GM15510 (cell line): Measurements from ENCODE around the gene AURKB.

ENCODE experiments used
- POLR2A ChIP-seq: IDR thresholded peaks from 3 replicates; pipeline ENCODE4 v1.6.1; 2011; ENCODE audit warnings: borderline replicate concordance; ENCODE audit not compliant: insufficient read length; ENCODE audit errors: extremely low read depth

AURKB gene

DNA sequence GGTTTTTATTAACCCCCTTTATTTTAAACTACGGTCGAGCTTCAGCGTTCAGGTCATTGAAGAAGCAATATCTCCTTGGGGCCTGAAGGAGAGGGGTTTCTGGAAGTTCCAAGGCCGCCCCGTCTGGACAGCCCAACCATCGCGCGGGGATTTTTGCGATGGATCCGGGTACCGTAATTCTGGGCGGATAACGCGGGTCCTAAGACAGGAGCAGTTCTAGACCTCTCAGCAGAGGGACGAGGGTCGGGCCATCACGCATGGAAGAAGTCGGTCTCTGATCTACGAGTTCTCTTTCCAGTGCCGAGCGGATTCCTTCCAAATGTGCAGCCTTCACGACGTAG, 24.0 kb downstream of the AURKB start:
- peak; percentile 13 for TF ChIP-seq POLR2A

DNA sequence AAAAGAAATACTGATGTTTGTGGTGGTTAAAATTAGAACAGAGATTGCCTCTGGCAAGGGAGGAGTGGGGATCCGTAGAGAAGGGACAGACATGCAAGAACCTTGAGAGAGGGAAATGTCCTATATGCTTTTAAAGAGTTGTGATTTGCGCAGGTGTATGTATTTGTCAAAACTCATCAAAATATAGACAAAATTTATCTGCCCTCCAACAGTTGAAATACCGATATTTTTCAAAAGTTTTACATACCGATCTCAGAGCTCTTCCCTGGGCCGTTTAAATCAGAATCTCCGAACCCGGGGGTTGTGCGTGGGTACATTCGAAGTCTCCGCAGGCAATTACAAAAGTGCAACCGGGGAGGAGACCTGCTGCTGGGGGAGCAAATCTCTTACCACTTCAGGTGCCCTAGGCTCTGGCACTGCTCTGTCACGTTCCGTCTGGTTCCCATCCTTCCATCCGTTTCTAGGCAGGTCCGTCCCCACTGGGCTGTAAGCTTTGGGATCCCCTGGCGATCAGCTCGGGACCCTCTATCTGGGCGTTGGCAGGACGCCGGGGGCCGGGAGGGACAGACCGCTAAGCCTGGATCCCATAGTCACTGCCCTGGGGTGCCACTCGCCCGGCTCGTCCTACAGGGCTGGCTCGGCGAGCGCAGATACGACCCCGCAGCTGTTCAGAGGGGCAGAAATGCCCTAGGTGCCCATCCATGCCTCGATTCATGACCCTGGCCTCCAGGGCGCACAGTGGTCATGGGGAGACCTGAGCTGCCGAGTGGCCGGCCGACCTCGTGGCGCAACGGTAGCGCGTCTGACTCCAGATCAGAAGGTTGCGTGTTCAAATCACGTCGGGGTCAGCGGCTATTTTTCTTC, 24.6 kb downstream of the AURKB start:
- TF ChIP-seq POLR2A = peak; percentile 43

DNA sequence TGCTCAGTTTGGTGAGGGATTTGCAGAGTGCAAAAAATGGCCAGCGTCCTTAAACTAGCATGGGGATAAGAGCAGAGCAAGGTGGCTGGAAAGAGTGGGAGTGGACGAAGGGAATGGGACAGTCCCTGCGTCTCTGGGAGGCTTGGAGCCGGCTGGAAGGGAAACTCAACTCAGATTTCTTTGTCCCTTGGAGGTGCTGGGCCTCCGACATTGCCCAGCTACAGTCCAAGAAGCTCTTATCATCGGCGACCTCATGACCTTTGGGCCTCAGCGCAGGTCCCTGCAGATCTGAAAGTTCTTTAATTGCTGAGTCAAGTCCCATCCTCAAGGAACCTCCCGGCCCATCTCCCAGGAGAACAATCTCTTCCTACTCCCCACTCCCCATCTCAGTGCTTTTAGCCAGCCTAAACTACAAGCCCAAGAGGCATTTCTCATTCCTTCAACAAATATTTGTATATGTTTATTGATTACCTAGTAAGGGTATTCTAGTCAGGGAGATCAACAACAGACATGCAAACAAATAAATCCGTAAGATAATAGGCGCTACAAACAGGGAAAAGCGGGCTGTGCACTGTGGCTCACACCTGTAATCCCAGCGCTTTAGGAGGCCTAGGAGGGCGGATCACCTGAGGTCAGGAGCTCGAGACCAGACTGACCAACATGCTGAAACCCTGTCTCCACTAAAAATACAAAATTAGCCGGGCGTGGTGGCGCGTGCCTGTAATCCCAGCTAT, 33.2 kb downstream of the AURKB start:
- TF ChIP-seq POLR2A = no peak

DNA sequence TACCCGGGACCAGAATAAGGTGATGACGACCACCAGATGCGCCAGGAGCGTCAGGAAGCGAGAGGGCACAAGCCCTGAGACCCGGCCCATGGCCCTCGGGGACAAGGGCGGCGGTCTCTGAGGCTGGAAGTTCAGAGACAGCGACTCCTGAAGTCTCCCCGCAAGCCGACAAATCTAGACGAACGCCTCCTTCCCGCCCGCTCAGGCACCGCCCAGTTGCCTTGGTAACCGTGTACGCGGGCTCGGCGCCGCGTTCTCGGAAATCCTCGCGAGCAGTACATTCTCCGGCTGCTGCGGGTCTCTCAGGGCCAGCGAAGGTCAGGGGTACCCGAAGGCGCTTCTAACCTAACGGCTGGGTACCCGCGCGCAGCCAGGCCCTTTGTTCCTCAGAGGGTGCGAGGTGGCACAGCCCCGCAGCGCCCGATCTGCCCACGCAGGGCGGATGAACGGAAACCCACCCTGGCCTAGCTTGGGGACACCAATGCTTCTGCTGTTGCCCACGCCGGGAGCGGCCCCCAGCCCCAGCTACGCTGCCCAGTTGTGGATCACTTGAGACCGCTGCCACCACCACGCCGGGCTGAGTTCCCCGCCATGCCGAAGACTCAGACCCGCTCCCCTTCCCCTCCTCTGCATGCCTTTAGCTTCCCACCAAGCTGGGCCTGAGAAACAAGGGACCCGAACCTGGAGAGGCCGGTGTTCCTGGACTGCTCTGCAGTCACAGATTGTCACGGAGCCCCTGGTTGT, 34.0 kb downstream of the AURKB start, which contains the start of gene TMEM107:
Gene TMEM107, minus strand, starts transcription at position 184 of the 744 bp plus-strand sequence. Its CDS starts 94 bp downstream, at position 90.
- TF ChIP-seq POLR2A = peak; percentile 60

DNA sequence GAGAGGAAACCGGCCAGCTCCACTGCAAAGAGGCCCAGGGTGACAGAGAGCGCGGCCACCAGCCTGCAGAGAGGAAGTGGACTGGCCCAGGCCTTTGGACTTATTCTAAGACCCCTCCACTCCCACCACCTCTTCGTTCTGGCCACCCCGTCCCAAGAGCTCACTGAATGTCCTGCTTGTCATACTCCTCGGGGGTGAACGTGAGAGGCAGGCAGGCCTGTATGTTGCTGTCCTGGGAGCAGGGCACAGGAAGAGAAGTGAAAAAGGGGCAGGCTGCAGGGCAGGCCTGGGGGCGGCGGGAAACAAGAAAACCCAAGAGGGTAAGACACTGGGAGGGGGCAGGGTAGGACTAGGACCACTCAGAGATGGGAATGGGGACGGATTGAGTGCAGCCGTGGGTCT, 34.6 kb downstream of the AURKB start:
- TF ChIP-seq POLR2A = no peak

DNA sequence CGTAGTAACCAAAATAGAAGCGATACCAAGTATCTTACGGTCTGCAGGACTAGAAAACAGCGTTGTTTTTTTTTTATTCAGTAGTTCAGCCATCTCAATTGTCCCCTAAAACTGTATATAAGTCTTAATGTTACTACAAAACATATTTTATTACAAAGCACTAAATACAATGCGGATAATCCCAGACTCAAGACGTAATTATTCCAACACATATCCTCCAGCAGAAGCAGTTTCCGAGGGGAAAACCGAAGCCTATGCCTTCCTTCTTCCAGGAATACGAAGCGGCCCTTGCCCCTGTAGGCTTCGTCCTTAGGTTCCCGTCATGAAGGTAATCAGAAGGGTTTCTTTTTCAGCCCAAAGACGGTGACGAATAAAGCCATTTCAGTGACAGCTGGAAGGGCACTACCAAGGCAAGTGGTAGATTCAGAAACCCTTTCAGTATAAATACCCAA, 36.5 kb downstream of the AURKB start:
- no peak for TF ChIP-seq POLR2A

DNA sequence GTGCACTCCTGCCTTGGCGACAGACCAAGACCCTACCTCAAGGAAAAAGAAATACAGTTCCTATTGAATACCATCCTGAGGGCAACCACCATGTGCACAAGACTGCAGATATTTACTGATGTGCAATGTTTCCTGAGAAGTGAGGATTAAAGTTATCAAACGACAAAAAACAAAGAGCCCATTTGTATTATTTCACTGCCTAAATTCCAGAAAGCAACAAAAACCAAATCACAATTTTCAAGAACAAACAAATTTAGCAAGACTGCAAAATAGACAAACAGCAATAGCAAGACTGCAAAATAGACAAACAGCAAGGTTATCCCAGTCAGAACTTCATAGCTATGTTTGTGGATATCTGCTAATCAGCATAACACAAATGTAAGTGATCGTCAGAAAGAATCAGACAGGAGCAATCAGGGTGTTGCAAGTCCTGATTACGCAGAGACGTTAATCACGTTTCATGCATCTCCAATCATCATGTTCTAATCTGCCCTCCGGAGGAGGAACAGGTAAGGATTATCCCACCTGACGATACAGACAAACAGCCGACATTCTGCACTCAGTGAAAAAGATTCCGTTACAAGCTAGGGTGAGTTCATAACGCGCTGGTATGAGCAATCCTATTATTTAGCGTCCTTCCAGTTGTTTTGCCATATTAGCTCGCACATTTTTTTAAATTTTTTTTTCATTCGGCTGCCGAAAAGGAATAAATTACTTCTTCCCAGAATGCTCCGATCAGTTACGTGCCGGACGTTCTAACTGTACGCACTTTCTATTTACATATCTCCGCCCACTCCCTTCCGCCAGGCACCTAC, 37.1 kb downstream of the AURKB start:
- TF ChIP-seq POLR2A = peak; percentile 99

DNA sequence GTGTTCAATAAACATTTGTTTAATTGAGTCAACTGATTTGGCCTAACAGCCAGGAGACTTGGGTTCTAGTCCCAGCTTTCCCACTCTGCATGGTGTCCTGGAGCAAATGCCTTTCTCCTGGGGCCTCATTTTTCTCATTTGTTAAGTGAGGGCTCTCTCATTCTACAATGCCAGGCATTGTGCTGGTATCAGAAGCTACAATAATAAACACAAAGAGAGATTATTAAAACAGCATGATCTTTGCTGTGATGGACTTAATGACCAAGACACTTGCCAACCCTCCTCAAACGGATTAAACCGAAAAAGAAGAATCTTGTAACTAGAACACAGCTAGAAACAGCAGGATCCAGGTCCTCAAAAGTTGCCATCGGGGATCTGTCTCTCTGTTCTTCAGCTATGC, 42.8 kb downstream of the AURKB start:
- no peak for TF ChIP-seq POLR2A

DNA sequence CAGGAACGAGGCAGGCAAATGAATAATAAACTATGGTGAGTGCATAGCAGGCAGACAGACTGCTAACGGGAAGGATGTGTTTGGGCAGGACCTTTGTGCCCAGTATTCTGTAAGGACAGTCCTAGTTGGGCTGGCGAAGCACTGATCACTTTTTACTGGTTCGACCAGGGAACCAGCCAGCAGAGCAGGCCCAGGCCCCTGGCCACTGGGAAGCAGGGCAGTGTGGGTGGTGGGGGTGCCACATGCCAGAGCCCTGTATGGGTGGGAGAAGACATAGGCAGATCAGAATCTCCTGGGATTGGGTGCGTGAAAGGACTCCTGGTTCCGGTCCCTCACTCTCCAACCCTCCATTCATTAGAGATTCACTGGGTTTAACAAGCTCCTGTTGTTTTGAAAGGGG, 43.6 kb downstream of the AURKB start:
- no peak for TF ChIP-seq POLR2A

DNA sequence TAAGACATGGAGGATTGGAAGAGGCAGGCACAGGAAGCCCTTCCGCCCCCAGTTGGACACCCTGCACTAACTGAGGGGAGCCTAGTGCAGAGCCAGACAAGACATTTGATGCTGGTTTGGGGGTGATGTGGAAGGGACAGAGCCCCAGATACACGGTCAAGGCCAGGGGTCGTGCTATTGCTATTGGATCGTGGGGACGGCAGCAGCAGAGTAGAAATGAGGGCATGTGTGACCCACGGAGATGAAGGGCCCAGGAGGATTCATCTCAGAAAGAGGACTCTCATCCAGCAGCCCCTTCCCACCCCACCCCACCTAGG, 45.6 kb downstream of the AURKB start:
- TF ChIP-seq POLR2A = no peak

DNA sequence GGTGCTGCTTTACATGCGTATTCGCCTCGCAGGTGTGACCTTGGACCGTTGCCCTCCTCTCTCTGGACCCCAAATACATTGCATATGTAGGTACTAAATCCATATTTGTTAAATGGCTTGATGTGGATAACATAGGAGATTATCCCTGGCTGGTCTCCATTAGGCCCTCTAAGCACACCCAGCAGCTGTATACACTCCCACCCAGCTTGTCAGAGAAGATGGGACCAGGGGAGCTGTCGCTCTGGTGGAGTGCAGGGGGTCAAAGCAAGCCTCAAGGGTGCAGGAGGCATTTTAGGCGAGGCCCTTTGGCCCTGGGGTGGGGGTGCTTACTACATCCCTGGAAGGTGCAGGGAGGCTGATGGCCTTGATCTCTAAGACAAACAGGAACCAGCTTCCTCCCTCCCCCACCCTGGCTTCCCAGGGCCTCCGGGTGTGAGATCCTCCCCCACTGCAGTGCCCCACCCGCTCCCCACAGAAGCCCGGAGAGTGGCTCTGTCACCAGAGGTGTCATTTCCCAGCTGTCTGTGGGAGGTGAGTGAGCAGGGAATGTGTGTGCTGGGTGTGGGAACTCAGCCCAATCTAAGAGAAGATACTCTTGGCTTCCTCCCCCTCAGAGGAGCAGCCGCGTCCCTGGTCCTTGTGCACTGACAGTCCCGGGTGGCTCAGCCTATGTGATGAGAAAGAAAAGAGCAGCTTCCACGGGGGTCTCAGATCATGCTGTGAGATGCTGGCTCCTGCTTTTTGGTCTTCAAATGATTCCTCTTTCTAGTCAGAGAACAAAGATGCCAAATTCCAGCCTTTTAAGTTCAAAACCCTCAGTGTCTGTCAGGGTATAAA, 46.2 kb downstream of the AURKB start:
- no peak for TF ChIP-seq POLR2A

DNA sequence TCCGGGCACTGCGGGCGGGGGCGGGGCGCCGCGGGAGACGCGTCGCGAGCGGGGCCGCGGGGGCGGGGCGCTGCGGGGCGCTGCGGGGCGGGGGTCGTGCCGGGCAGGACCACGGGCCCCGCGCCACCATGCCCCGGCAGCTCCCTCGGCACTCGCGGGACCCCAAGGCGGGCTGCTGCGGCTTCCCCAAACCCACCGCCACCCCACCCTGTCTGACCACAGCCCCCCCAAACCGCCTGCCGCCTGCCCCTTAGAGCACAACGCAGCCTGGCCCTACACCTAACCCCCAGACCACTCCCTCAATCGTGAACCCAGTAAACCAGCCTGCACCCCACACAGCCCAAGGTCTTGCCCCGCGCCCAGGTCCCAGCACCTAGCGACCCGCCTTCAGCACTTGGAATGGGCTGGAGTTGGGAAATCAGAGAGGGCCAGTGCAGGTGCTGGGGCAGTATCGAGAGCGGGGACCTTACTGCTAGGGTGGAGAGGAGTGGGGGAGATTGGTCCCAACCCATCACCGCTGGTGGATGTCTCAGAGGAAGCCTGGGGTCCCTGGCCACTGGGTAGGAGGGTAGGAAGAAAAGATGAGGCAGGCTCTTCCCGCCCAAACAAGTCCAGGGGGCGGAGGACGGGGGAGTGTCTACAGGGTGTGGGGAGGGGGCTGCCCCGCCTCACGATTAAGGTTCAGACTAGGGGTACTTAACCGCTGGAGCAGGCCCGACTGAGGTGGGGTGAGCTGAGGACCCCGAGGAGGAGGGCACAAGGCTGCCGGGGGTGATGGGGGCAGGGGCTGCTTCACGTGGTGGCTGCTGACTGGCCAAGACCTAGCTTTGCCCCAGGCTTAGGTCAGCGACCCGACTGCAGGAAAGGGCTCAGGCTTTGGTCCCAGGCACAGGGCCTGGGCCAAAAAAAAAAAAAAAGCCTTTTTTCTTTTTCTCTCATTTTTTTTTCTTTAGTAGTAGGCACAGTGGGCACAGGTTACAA, 47.1 kb downstream of the AURKB start:
- no peak for TF ChIP-seq POLR2A
